B cell (primary cell): ENCODE results near the gene IRAK1. TPM values are rescaled to one million over a fixed set of nuclear protein-coding genes. Genes with fewer than 3 reads are reported as not detected.

Experiments
- ATAC-seq: fragments of 200-7000 bp; cut with Tn5 transposase; one replicate; pipeline ENCODE4 v1.10.0; 2021; ENCODE audit warnings: low read depth, mild to moderate bottlenecking, moderate number of reproducible peaks, moderate library complexity
- CTCF ChIA-PET: fragments of 350-600 bp; sonication (Branson Sonifier 250); formaldehyde crosslinking; loops from one replicate; lab custom pipeline; 2021; ENCODE audit warnings: antibody characterized with exemption, inconsistent platforms; lab: Charles Lee
- POLR2A ChIA-PET: fragments of 350-600 bp; sonication (Branson Sonifier 250); formaldehyde crosslinking; loops from one replicate; lab custom pipeline; 2021; ENCODE audit warnings: antibody characterized with exemption; lab: Charles Lee
- DNase-seq: peaks from one replicate; pipeline ENCODE4 v3.0.0; 2013
- H2AFZ ChIP-seq: 2 replicates; pipeline ENCODE4 v1.6.1; 2012; ENCODE audit warnings: mild to moderate bottlenecking, low read depth, low read length; ENCODE audit not compliant: insufficient read depth, poor library complexity, severe bottlenecking
- H3K27ac ChIP-seq, 2 donors: 1 replicate in 1 of 2; 2 replicates in 1 of 2; pipeline ENCODE4 v1.5.1; 2012 to 2013; ENCODE audit warnings: low read length in 2 of 2, mild to moderate bottlenecking in 2 of 2, moderate library complexity in 1 of 2
- H3K27me3 ChIP-seq, 4 experiments: fragments of 200-600 bp in 1 of 4; sonication (generic) in 1 of 4; replicated peaks in 1 of 4; 1 replicate in 2 of 4; 2 replicates in 2 of 4; pipeline versions ENCODE4 v1.6.1 to v1.7.0; 2013 to 2016; ENCODE audit warnings: low read length in 3 of 4, mild to moderate bottlenecking in 2 of 4, mixed read lengths in 1 of 4, moderate library complexity in 1 of 4; ENCODE audit not compliant: insufficient read depth in 4 of 4, control insufficient read depth in 3 of 4; ENCODE audit errors: control extremely low read depth in 1 of 4
- H3K36me3 ChIP-seq, 2 experiments: replicated peaks in 1 of 2; 1 replicate in 1 of 2; 2 replicates in 1 of 2; pipeline versions ENCODE4 v1.6.1 to v1.7.1; 2013; ENCODE audit warnings: low read length in 1 of 2; ENCODE audit not compliant: insufficient read depth in 2 of 2, control insufficient read depth in 1 of 2; ENCODE audit errors: control extremely low read depth in 1 of 2, extremely low read depth in 1 of 2
- H3K4me1 ChIP-seq, 2 donors: fragments of 200-600 bp in 1 of 2; sonication (generic) in 1 of 2; 1 replicate in 1 of 2; 2 replicates in 1 of 2; pipeline versions ENCODE4 v1.5.1 to v1.6.1; 2013 to 2017; ENCODE audit warnings: low read length in 2 of 2; ENCODE audit not compliant: control insufficient read depth in 2 of 2, insufficient read depth in 2 of 2
- H3K4me2 ChIP-seq: replicated peaks from 2 replicates; pipeline ENCODE3; 2012; ENCODE audit warnings: mild to moderate bottlenecking, low read depth, low read length; ENCODE audit not compliant: poor library complexity, severe bottlenecking
- H3K4me3 ChIP-seq, 5 experiments: fragments of 200-600 bp in 1 of 5; sonication (generic) in 1 of 5; 1 replicate in 3 of 5; 2 replicates in 2 of 5; pipeline versions ENCODE4 v1.5.1 to v1.7.0; 2011 to 2016; ENCODE audit warnings: low read length in 4 of 5, mild to moderate bottlenecking in 4 of 5, low read depth in 2 of 5, control low read depth in 1 of 5, moderate library complexity in 1 of 5; ENCODE audit not compliant: insufficient read depth in 1 of 5; ENCODE audit errors: control extremely low read depth in 1 of 5, extremely low read depth in 1 of 5
- H3K79me2 ChIP-seq: fragments of 200-600 bp; sonication (generic); one replicate; pipeline ENCODE4 v1.6.0; 2016; ENCODE audit warnings: low read length; ENCODE audit not compliant: control insufficient read depth, insufficient read depth
- H3K9ac ChIP-seq: fragments of 200-600 bp; sonication (generic); 2 replicates; pipeline ENCODE4 v1.6.1; 2017; ENCODE audit warnings: mild to moderate bottlenecking, low read length, moderate library complexity
- H3K9me3 ChIP-seq, 3 donors: one replicate each; pipeline versions ENCODE4 v1.6.1 to v1.7.1; 2013; ENCODE audit warnings: low read length in 2 of 3; ENCODE audit not compliant: control insufficient read depth in 2 of 3, insufficient read depth in 1 of 3; ENCODE audit errors: control extremely low read depth in 1 of 3
- H4K20me1 ChIP-seq: 2 replicates; pipeline ENCODE4 v1.6.0; 2012; ENCODE audit warnings: mild to moderate bottlenecking, low read length; ENCODE audit not compliant: insufficient read depth, control insufficient read depth, poor library complexity, severe bottlenecking
- H3K27ac Mint-ChIP-seq: one replicate; pipeline ENCODE4 v1.8.0; 2021; ENCODE audit warnings: mixed read lengths
- H3K27me3 Mint-ChIP-seq: one replicate; pipeline ENCODE4 v1.8.0; 2021; ENCODE audit warnings: mixed read lengths
- H3K4me1 Mint-ChIP-seq: one replicate; pipeline ENCODE4 v1.8.0; 2021; ENCODE audit warnings: mixed read lengths
- H3K4me3 Mint-ChIP-seq: one replicate; pipeline ENCODE4 v1.8.0; 2021; ENCODE audit warnings: mixed read lengths
- H3K9me3 Mint-ChIP-seq: one replicate; pipeline ENCODE4 v1.8.0; 2022; ENCODE audit warnings: mixed read lengths; ENCODE audit not compliant: insufficient read depth
- EZH2 ChIP-seq: IDR thresholded peaks from 2 replicates; pipeline ENCODE4 v1.6.1; 2012; ENCODE audit warnings: borderline replicate concordance, low read depth, mild to moderate bottlenecking, moderate library complexity, low read length; ENCODE audit not compliant: insufficient read depth, poor library complexity, severe bottlenecking
- WGBS: methylation state at CpG from one replicate; pipeline ENCODE4 v1.1.5; 2013; ENCODE audit warnings: missing lambda C conversion rate; ENCODE audit not compliant: insufficient coverage; 5-methylcytosine and 5-hydroxymethylcytosine counted together
- intact Hi-C: fragments of 100-400 bp; cut with micrococcal nuclease; formaldehyde crosslinking; loops from one replicate; pipeline ENCODE4 v1.10.0; 2022
- polyA plus RNA-seq: library from polyadenylated mRNA; depleted of rRNA; stranded (reverse); fragments of >200 nt; gene quantifications from 2 replicates; pipeline ENCODE4 v1.2.3, GENCODE V29; 2012
- total RNA-seq, 2 donors: library from RNA; stranded (reverse); fragments of 120-200 nt in 1 of 2; gene quantifications; 1 replicate in 1 of 2; 2 replicates in 1 of 2; pipeline versions ENCODE4 v1.2.3 to v1.2.4, GENCODE V29; 2013 to 2022
- TF ChIP-seq, protein P1 (sequence below): fragments of 200-600 bp; IDR thresholded peaks from one replicate; pipeline ENCODE4 v1.8.0; 2022; ENCODE audit warnings: antibody characterized with exemption, mild to moderate bottlenecking

The IRAK1 gene
- total and polyA plus RNA-seq, 2 donors (not counting 1 experiment from before 2014, with no cell fraction given) = 112 to 118 TPM

DNA sequence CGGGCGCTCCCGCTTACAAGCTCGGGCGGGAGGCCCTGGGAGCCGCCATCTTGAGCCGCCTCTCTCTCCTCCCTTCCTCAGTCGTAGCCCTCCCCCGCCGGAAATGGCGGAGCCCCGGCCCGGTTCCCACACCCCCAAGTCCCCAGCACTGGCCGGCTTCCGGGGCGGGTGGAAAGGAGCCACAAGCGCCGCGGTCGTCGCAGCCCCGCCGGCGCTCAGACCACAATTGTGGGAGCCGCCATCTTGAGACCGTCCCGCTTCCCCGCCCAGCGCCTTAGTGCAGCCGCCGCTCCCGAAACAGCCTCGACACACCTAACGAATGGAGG lies 48.6 kb downstream of the IRAK1 start:
- peak; percentile 90 for DNase-seq
- Histone ChIP-seq H3K9me3 (no peaks in the 10 kb centered on the region), H3K36me3 (peaks cover 0 to 4% of the 10 kb centered on the region in 2 experiments), H2AFZ (peak overlapping the region; percentile 71), H3K27me3 (no peaks in the 10 kb centered on the region), H3K79me2 (peaks cover 53% of the 10 kb centered on the region), H3K4me3 (peak overlapping the region; percentile 63 to 99 (median 97)), H3K27ac (peak overlapping the region; percentile 100), H3K4me1 (peaks cover 52 to 57% of the 10 kb centered on the region in 2 donors), H4K20me1 (peaks cover 34% of the 10 kb centered on the region), H3K4me2 (peak overlapping the region; percentile 70), H3K9ac (peak overlapping the region; percentile 100)
- intact Hi-C loops = loop anchor here (1.0 to 5.0 kb wide), 6 partner anchors 14 to 406 kb away; partner anchors contain the start of gene EMD
- peak; percentile 44 for ATAC-seq
- no peaks in the 10 kb centered on the region for H3K27me3 Mint-ChIP-seq
- H3K27ac Mint-ChIP-seq = peak overlapping the region; percentile 100
- TF ChIP-seq, protein P1, sequence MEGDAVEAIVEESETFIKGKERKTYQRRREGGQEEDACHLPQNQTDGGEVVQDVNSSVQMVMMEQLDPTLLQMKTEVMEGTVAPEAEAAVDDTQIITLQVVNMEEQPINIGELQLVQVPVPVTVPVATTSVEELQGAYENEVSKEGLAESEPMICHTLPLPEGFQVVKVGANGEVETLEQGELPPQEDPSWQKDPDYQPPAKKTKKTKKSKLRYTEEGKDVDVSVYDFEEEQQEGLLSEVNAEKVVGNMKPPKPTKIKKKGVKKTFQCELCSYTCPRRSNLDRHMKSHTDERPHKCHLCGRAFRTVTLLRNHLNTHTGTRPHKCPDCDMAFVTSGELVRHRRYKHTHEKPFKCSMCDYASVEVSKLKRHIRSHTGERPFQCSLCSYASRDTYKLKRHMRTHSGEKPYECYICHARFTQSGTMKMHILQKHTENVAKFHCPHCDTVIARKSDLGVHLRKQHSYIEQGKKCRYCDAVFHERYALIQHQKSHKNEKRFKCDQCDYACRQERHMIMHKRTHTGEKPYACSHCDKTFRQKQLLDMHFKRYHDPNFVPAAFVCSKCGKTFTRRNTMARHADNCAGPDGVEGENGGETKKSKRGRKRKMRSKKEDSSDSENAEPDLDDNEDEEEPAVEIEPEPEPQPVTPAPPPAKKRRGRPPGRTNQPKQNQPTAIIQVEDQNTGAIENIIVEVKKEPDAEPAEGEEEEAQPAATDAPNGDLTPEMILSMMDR = no peak
- no peak for TF ChIP-seq EZH2
- H3K4me1 Mint-ChIP-seq = peaks cover 52% of the 10 kb centered on the region
- peak overlapping the region; percentile 100 for H3K4me3 Mint-ChIP-seq
- 3% methylated on average over 32 of the region's 34 CpGs for WGBS
- CTCF ChIA-PET = interaction anchor here (0.6 to 3.4 kb wide), 7 partner anchors 18 to 439 kb away, joined by 3 to 21 read pairs (median 3); partner anchors contain the start of gene IRAK1
- POLR2A ChIA-PET = interaction anchor here (0.6 to 2.5 kb wide), 11 partner anchors 14 to 400 kb away, joined by 3 to 35 read pairs (median 5); partner anchors contain the start of genes ARHGAP4, IRAK1 and RENBP
- no peaks in the 10 kb centered on the region for H3K9me3 Mint-ChIP-seq
